Dermis blood vessel endothelial cell (primary cell): ENCODE data around the gene RGR. TPM values are rescaled to one million over a fixed set of nuclear protein-coding genes. Genes with fewer than 3 reads are reported as not detected.

Source experiments
- DNase-seq: peaks from one replicate; pipeline ENCODE4 v3.0.0; 2010
- total RNA-seq: library from RNA; depleted of rRNA; stranded (reverse); fragments of >200 nt; gene quantifications from 2 replicates; pipeline ENCODE4 v1.2.3, GENCODE V29; 2014

Gene RGR
- total RNA-seq, 1 donor from 2014 or later: not detected

- no peak for DNase-seq
Observed at GRCh38 chr10:84221916-84222315, 22.9 kb upstream of the RGR start.

DNA sequence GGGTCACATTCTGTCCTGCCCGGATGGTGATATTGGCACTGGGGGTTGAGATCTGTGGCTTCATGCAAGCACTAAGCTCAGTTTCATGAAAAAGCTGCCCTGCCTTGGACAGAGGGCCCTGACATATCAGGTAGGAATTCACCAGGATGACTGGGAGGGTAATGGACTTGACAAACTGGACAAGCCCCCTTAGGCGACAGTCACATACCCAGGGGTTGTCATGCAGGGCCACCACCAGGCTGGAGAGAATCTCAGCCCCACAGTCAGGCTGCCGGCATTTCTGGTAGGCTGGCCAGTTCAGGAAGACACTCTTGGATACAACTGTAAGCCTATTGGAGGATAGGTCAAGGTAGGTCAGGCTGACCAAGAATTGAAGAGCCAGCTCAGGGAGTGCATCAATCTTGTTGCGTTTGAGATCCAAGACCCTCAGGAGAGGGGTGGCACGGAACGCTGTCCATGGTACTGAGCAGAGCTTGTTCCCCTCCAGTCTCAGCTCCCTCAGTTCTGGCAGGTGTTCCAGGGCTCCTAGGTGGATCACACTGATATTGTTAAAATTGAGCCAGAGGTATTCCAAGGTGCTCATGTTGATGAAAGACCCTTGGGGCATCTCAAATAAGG is 20.3 kb upstream of the RGR start:
- DNase-seq: peak; percentile 13

DNA sequence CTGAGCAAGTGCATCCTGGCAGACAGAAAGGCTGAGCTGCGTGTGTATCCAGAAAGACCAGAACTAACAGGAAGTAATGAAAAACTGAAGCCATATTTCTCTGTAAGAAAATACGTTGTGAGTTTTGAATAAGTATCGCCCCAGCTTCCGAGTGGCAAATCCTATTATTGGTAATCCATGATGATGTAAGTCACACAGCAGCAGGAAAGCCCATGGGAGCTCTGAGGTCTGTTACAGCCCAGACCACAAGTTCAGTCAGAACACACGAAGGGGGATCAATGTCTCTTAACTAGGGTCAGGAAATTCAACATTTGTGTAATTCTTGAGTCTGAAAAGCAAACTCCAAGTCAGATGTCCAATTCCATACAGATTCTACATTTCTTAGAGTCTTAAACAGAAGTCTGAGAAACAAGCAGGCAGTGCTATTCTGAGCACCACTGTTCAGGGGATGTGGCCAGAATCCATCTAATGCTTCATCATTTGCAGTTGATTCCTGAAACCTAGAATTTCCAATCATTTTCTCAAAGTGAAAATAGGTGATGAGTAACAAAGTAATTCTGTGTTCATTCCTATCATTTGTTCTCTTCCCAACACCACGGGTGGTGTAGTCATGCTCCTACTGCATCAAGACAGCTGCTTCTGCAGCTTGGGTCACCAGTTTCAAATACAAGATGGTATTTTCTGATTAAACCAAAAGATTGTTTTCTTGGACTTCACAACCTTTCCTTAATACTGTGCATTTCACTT is 19.3 kb upstream of the RGR start, which contains the start of gene LRIT2:
Gene LRIT2, minus strand, starts transcription at position 118 of the 747 bp plus-strand sequence. Its CDS starts 24 bp downstream, at position 94.
- no peak for DNase-seq

DNA sequence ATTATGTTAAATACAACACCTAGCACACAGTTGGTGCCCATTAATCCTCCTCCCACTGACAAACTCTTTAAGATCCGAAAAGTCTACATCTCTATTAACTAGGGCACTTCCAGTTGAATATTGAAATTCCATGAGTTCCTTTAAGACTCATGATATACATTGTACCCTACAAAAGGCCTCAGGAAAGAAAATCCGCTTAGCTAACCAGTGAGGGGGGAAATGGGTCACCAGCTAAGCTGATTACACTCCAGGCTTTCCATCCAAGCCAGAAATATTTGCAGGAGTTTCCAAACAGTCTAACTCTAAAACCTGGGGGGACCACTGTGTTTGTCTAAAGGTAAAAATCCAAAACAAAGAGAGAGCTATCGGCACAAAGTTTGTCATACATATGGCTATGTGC is 18.2 kb upstream of the RGR start:
- DNase-seq: no peak

- no peak for DNase-seq
Observed at GRCh38 chr10:84227810-84228209, 17.0 kb upstream of the RGR start.

- no peak for DNase-seq
Observed at GRCh38 chr10:84230359-84230758, 14.5 kb upstream of the RGR start.

- DNase-seq: no peak
Observed at GRCh38 chr10:84232376-84232775, 12.5 kb upstream of the RGR start.

DNA sequence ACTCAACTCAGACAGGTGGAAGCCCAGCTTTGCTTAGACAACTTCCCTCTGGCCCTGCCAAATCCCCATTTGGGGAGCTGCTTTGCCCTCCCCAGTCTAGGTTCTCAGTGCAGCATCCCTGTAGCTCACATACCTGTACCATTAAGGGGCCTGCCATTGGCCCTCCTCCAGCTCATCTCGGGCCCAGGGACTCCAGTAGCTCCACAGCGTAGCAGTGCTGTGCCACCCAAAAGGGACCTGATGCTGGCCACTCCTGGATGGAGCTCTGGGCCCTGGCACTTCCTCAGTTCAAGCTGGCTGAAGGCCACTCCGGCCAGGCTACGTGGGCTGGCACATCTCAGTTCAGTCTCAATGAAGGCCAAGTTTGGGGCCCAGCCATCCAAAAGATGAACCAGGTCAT is 10.9 kb upstream of the RGR start:
- no peak for DNase-seq

DNA sequence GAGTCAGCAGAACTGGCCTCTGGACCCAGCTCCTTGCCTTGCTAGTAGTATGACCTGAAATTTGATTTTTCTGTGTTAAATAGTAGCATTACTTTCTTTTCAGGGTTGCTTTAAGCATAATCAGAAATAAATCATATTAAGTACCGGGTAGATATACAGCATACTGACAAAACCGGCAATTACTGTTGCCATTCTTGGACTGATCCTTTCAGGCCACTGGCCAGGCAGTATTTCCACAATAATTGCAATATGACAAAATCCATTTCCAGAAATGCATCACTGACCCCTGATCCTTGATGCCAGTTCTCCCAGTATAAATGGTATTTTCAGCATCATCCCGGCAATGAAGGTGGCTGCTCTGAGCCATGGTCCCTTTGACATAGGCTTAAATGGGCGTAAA is 10.4 kb upstream of the RGR start:
- DNase-seq: no peak

DNA sequence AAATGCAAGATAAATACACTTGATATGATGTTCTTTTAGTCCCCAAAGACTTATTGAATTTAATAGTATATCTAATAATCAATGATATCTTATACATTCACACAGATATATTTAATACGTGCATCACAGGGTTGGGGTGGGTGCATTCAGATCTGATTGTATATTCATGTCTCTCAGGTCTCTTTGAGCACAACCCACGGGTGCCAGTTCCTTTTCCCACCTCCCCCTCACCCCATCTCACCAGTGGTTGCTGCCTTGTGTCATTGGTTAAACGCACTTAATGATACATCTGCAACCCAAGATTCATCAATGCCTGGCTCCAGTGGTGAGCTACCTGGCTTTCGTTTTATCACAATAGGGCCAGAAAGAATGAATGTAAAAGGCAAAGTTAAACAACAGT is 9.8 kb upstream of the RGR start:
- DNase-seq: no peak

- no peak for DNase-seq
Observed at GRCh38 chr10:84236807-84237198, 8.1 kb upstream of the RGR start.

DNA sequence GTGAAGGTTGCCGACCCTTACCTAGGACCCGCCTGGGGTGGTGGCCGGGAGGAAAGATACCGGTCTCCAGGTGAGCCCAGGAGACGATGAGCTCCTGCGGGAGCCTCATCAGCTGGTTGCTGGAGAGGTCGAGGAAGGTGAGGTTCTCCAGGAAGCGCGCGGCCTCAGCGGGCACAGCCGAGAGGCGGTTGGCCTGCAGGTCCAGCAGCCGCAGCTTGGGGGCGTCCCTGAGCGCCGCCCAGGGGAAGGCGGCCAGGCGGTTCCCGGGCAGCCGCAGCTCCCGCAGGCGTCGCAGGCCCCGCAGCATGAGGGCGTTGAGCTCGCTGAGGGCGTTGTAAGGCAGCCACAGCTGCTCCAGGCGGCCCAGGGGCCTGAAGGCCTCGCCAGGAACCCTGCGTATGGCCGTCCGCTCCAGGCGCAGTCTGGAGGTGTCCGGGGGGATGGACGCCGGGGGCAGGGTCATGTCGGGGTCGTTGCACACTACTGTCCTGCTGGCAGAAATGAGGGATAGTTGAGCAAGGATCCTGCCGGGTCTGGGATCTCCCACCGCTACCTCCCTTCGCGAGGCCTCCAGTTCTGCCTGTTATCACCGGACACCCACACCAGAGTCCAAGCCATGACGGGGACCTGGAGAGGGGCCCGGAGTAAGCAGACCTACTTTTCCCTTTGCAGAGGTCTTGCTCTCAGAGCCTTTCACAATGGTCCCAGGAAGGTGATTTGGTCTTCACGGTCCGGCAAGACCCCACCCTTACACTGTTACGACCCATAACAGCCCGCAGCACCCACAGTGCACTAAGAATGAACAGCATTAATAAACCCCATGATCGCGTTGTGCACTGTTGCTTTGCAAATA is 7.4 kb upstream of the RGR start:
- DNase-seq: no peak

GRCh38 chr10:84238909-84239308 is 5.9 kb upstream of the RGR start:
- DNase-seq: no peak

DNA sequence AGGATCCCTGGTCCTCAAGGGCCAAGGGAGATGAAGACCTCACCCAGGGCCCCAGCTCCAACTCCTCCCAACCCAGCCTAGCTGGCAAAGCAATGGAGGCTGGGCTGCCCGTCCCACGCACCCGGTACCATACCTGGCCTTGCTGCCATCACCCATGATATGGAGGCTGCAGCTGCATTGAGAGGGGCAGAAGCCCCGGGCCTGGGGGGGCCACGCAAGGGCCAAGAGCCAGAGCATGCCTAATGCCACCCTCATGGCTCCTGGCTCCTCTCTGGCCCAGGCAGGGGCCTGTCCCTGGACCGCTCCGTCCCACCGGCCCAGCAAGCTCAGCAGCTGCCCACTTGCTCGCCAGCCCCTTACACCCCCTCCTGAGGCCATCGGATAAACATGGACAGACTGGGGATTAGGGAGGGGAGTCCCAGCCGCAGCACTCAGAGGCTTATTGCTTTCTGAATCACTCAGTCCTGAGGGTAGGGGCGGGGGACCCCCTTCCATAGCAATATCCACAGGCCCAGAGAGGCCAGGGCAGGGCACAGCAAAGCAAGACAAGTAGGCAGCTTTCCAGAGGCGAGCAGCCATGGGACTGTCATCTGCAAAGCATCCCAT is 3.6 kb upstream of the RGR start, which contains the start of gene LRIT1:
Gene LRIT1, minus strand, starts transcription at position 362 of the 606 bp plus-strand sequence. Its CDS starts 107 bp downstream, at position 255.
- no peak for DNase-seq

DNA sequence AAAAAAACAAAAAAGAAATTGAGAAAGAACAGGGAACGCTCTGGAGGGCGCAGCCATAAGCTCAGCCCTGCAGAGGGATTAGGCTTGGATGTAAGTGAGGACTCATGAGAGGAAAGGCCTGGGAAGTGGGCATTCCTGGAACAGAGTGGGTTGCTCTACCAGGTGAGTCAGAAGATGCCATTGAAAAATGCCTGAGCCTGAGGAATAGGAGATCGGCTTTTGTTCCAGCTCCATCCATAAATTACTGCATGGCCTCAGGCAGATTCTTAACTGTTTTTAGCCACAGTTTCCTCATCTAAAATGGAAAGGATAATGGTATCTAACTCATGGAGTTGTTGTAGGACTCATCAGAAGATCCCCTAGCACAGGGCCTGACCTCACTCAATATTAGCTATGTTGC is 1.1 kb upstream of the RGR start:
- DNase-seq: no peak

GRCh38 chr10:84247496-84247895 is 2.6 kb downstream of the RGR start:
- DNase-seq: no peak

DNA sequence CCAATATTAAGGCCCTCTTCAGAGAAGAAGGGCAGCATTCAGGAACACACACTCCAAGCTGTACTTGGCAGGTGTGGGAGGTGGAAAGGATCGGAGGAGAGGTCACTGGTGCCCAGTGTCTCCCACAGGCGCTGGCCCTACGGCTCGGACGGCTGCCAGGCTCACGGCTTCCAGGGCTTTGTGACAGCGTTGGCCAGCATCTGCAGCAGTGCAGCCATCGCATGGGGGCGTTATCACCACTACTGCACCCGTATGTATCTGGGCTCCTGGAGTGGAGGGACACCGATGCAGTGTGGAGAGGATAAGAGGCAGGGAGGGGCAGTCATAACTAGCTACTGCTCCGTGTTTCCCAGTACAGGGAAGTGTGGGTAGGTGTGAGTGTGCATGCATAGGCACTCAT is 3.9 kb downstream of the RGR start:
- no peak for DNase-seq

- DNase-seq: no peak
Observed at GRCh38 chr10:84254552-84255478, 10.0 kb downstream of the RGR start.

GRCh38 chr10:84256510-84257342 is 11.9 kb downstream of the RGR start:
- peak; percentile 69 for DNase-seq

DNA sequence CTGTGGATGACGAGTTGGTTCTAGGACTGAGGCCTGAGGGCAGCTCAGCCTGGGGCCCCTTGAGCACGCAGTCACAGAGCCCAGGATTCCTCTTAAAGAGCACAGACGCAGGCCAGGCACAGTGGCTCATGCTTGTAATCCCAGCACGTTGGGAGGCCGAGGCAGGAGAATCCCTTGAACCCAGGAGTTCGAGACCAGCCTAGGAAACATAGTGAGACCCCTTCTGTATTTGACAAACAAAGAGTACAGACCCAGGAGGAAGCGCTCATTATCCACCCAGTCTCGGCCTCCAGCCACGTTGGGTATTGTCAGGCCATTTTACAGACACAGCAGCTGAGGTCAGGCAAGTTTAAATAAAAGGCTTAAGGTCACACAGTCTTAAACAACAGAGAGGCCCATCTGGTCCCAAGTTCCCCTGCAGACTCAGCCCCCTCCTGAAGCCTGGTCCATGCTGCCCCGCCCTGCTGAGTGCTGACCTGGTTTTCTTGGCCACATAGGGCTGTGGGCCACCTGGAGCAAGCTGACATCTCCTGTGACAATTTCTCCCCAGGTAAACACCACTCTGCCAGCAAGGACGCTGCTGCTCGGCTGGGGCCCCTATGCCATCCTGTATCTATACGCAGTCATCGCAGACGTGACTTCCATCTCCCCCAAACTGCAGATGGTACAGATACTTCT is 12.6 kb downstream of the RGR start:
- no peak for DNase-seq
